Astrocyte (in vitro differentiated cells and primary cell): ENCODE results near the gene FRMPD3. TPM values are rescaled to one million over a fixed set of nuclear protein-coding genes. Genes with fewer than 3 reads are reported as not detected.

Experiments
- DNase-seq: peaks from one replicate; pipeline ENCODE4 v3.0.0-alpha.2; 2010; ENCODE audit warnings: low read depth
- FAIRE-seq: peaks from 2 replicates; lab custom pipeline; 2011; peaks lifted over from hg19 to GRCh38; lab: Jason Lieb, UNC
- H2AFZ ChIP-seq: 2 replicates; pipeline ENCODE4 v1.6.0; 2012; ENCODE audit warnings: low read depth, low read length, inconsistent platforms
- H3K27ac ChIP-seq: 2 replicates; pipeline ENCODE4 v1.5.1; 2011; ENCODE audit warnings: low read depth, low read length, inconsistent platforms
- H3K27me3 ChIP-seq: 2 replicates; pipeline ENCODE4 v1.6.0; 2011; ENCODE audit warnings: low read length, inconsistent platforms; ENCODE audit not compliant: insufficient read depth
- H3K36me3 ChIP-seq: 2 replicates; pipeline ENCODE4 v1.5.1; 2011; ENCODE audit warnings: low read length, inconsistent platforms; ENCODE audit not compliant: insufficient read depth
- H3K4me1 ChIP-seq: 2 replicates; pipeline ENCODE4 v1.5.1; 2011; ENCODE audit warnings: low read length, inconsistent platforms; ENCODE audit not compliant: insufficient read depth
- H3K4me2 ChIP-seq: 2 replicates; pipeline ENCODE4 v1.6.0; 2012; ENCODE audit warnings: low read length, inconsistent platforms
- H3K4me3 ChIP-seq: 2 replicates; pipeline ENCODE4 v1.5.1; 2011; ENCODE audit warnings: low read depth, mild to moderate bottlenecking, low read length, inconsistent platforms; ENCODE audit not compliant: insufficient read depth
- H3K79me2 ChIP-seq: 2 replicates; pipeline ENCODE4 v1.6.0; 2012; ENCODE audit warnings: mild to moderate bottlenecking, low read length, inconsistent platforms; ENCODE audit not compliant: insufficient read depth
- H3K9ac ChIP-seq: 2 replicates; pipeline ENCODE4 v1.6.0; 2012; ENCODE audit warnings: mild to moderate bottlenecking, low read length, inconsistent platforms
- H3K9me3 ChIP-seq: 2 replicates; pipeline ENCODE4 v1.5.1; 2012; ENCODE audit warnings: low read depth, mild to moderate bottlenecking, low read length, inconsistent platforms; ENCODE audit not compliant: insufficient read depth
- H4K20me1 ChIP-seq: 2 replicates; pipeline ENCODE4 v1.6.0; 2012; ENCODE audit warnings: low read length, inconsistent platforms; ENCODE audit not compliant: insufficient read depth
- H3K27ac Mint-ChIP-seq: one replicate; pipeline ENCODE4 v1.8.0; 2021; ENCODE audit warnings: mild to moderate bottlenecking, mixed read lengths; ENCODE audit not compliant: unreplicated experiment
- H3K27me3 Mint-ChIP-seq: one replicate; pipeline ENCODE4 v1.8.0; 2021; ENCODE audit warnings: low read depth, mixed read lengths; ENCODE audit not compliant: unreplicated experiment
- H3K36me3 Mint-ChIP-seq: one replicate; pipeline ENCODE4 v1.8.0; 2021; ENCODE audit warnings: low read depth, mixed read lengths; ENCODE audit not compliant: unreplicated experiment
- H3K4me1 Mint-ChIP-seq: one replicate; pipeline ENCODE4 v1.8.0; 2021; ENCODE audit warnings: low read depth, mixed read lengths; ENCODE audit not compliant: unreplicated experiment
- H3K4me3 Mint-ChIP-seq: one replicate; pipeline ENCODE4 v1.8.0; 2021; ENCODE audit warnings: mild to moderate bottlenecking, moderate library complexity, mixed read lengths; ENCODE audit not compliant: unreplicated experiment
- H3K9me3 Mint-ChIP-seq: one replicate; pipeline ENCODE4 v1.8.0; 2021; ENCODE audit warnings: mild to moderate bottlenecking, mixed read lengths; ENCODE audit not compliant: unreplicated experiment
- CTCF ChIP-seq: IDR thresholded peaks from 2 replicates; pipeline ENCODE4 v1.5.1; 2011; ENCODE audit warnings: low read depth, mild to moderate bottlenecking, inconsistent platforms, low read length, moderate library complexity; ENCODE audit not compliant: insufficient read depth
- EZH2 ChIP-seq: IDR thresholded peaks from 2 replicates; pipeline ENCODE4 v1.6.1; 2012; ENCODE audit warnings: mild to moderate bottlenecking, low read length, inconsistent platforms; ENCODE audit not compliant: insufficient read depth
- total RNA-seq: library from RNA; stranded (reverse); gene quantifications from 2 replicates; pipeline ENCODE4 v1.2.1, GENCODE V29; 2021

FRMPD3 gene
- total RNA-seq, 1 donor from 2014 or later, result 2.3 TPM

- H3K27ac Mint-ChIP-seq, result no peak overlapping the region
- H3K9ac ChIP-seq, result no peak overlapping the region
- DNase-seq, result no peak
- no peak overlapping the region for H3K4me3 Mint-ChIP-seq
- H3K4me3 ChIP-seq, result no peak overlapping the region
- no peaks in the 10 kb centered on the region for H3K27me3 ChIP-seq
- H3K4me2 ChIP-seq, result no peak overlapping the region
- H3K79me2 ChIP-seq, result no peaks in the 10 kb centered on the region
- no peaks in the 10 kb centered on the region for H3K36me3 Mint-ChIP-seq
- H3K27me3 Mint-ChIP-seq, result no peaks in the 10 kb centered on the region
- no peaks in the 10 kb centered on the region for H3K36me3 ChIP-seq
- FAIRE-seq, result no peak
- no peaks in the 10 kb centered on the region for H3K4me1 Mint-ChIP-seq
- H3K27ac ChIP-seq, result no peak overlapping the region
- no peaks in the 10 kb centered on the region for H4K20me1 ChIP-seq
- H3K9me3 ChIP-seq, result no peaks in the 10 kb centered on the region
- H3K4me1 ChIP-seq, result no peaks in the 10 kb centered on the region
- H3K9me3 Mint-ChIP-seq, result no peaks in the 10 kb centered on the region
- H2AFZ ChIP-seq, result no peak overlapping the region
- no peak for TF ChIP-seq EZH2
- TF ChIP-seq CTCF, result no peak
Observed at GRCh38 chrX:107467271-107467670, 17.8 kb downstream of the FRMPD3 start.

DNA sequence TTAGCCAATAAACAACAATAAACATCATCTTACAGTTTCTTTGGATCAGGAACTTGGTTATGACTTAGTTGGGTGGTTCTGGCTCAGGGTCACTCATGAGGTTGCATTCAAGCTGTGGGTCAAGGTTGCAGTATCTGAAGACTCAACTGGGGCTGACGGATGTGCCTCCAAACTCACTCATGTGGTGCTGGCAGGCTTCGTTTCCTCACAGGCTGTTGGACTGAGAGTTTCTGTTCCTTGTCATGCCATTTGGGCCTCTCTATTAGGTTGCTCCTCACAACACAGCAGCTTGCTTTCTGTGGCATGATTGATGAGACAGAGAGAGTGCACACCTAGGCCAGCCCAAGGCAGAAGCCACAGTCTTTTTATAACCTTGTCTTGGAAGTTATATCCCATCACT is 20.7 kb downstream of the FRMPD3 start:
- peak; percentile 37 for FAIRE-seq
- H3K36me3 ChIP-seq, result no peaks in the 10 kb centered on the region
- no peaks in the 10 kb centered on the region for H3K36me3 Mint-ChIP-seq

More for the DNA sequence above, 20.7 kb downstream of the FRMPD3 start:
- Histone ChIP-seq H3K4me2 (no peak overlapping the region), H4K20me1 (no peaks in the 10 kb centered on the region), H3K4me3 (no peak overlapping the region), H3K9ac (no peak overlapping the region), H3K4me1 (no peaks in the 10 kb centered on the region), H2AFZ (no peak overlapping the region), H3K27me3 (no peaks in the 10 kb centered on the region), H3K9me3 (no peaks in the 10 kb centered on the region), H3K27ac (no peak overlapping the region), H3K79me2 (no peaks in the 10 kb centered on the region)
- no peak for TF ChIP-seq EZH2
- no peak for TF ChIP-seq CTCF
- no peaks in the 10 kb centered on the region for H3K9me3 Mint-ChIP-seq
- H3K4me1 Mint-ChIP-seq, result no peaks in the 10 kb centered on the region
- no peak for DNase-seq
- H3K27me3 Mint-ChIP-seq, result peaks cover 4% of the 10 kb centered on the region
- no peak overlapping the region for H3K4me3 Mint-ChIP-seq
- H3K27ac Mint-ChIP-seq, result no peak overlapping the region
